ENCODE results near the gene LDHB.
A peak's percentile ranks its signal among the peaks of the same experiment; 100 is the strongest.
"Not testable (repeated sequence)": the region's sequence is repeated elsewhere in the genome, so short reads cannot be mapped to it uniquely, and the experiment has no call there.

LDHB gene

GRCh38 chr12:21657326-21658077, at the start of gene LDHB:
Gene LDHB, minus strand, starts transcription at chr12:21657842. Its CDS starts 3,171 bp downstream, at chr12:21654671.
- DNase-seq = peak; percentile 94

DNA sequence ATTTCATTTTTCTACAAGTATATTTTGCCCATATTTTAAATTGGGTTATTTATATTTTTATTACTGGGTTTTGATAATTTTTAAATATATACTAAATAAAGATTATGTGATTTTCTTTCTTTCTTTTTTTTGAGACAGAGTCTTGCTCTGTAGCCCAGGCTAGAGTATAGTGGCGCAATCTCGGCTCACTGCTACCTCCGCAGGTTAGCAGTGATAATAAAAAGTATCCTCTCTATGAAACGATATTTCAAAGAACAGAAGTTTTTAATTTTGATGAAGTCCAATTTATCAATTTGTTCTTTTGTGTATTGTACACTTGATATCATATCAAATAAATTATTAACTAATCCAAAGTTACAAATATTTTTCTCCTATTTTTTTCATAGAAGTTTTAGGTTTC, 47.2 kb upstream of the LDHB start:
- DNase-seq = no peak

GRCh38 chr12:21699851-21700250, 42.2 kb upstream of the LDHB start:
- DNase-seq = no peak

DNA sequence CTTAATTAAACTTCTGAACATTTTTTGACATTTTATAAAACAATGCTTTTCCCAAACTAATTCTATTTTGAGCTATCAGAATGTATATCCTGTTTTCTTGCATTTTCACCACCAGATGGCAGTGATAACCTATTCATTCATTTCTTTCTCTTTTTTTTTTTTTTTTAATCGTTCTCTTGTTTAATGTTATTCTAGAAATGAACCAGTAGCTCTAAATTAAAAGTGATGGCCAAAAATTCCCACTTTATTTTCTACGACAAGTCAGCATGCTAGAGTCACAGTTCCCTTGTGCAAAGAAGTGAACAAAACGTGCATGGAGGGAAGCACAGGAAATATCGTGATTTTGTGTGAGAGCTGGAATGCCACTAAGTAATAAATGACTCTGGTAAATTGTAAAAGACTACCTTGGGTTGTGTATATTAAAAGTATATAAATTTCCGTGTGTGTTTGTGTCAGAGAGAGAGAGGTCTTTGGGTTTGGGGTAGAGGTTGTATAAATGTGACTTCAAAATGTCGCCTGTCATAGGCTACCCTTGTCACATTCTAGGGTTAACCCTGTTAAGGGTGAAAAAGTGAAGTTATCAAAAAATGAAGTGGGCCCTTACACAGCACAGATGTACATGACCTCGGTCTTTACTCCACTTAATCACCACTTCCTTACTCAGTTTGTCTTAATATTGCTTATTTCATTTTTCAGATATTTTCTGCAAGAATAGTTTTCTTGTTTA, 40.4 kb upstream of the LDHB start:
- DNase-seq = peak; percentile 14

- DNase-seq = no peak
These were observed 39.0 kb upstream of the LDHB start for GRCh38 chr12:21696625-21697024.

GRCh38 chr12:21695986-21696385, 38.3 kb upstream of the LDHB start:
- DNase-seq = no peak

DNA sequence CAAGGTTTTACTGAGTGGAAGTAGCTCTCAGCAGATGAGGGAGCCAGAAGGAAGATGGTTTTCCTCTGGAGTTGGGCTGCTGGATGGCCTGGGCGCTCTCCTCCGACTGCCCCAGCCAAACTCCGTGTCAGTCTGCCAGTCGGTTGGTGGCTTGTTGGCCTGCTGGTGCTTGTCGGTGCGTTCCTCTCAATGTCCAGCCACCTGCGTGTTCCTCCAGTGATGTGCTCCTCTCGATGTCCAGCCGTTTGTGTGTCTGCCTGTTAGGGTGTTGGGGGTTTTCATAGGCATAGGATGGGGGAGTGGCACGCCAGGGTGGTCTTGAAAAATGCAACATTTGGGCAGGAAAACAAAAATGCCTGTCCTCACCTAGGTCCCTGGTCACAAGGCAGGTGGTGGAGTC, 37.0 kb upstream of the LDHB start:
- no peak for DNase-seq

GRCh38 chr12:21691515-21691914, 33.9 kb upstream of the LDHB start:
- no peak for DNase-seq

DNA sequence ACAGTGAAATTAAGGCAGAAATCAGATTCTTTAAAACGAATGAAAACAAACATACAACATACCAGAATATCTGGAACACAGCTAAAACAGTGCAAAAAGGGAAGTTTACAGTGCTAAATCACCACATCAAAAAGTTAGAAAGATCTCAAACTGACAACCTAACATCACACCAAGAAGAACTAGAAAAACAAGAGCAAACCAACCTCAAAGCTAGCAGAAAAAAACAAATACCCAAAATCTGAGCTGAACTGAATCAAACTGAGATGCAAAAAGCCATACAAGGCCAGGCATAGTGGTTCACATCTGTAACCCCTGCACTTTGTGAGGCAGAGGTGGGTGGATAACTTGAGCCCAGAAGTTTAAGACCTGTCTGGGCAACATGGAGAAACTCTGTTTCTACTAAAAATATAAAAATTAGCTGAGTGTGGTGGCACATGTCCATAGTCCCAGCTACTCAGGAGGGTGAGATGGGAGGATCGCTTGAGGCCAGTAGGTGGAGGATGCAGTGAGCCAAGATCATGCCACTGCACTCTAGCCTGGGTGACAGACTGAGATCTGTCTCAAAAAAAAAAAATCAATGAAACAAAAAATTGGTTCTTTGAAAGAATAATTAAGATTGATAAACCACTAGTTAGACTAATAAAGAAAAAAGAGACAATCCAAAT, 33.2 kb upstream of the LDHB start:
- DNase-seq = no peak

DNA sequence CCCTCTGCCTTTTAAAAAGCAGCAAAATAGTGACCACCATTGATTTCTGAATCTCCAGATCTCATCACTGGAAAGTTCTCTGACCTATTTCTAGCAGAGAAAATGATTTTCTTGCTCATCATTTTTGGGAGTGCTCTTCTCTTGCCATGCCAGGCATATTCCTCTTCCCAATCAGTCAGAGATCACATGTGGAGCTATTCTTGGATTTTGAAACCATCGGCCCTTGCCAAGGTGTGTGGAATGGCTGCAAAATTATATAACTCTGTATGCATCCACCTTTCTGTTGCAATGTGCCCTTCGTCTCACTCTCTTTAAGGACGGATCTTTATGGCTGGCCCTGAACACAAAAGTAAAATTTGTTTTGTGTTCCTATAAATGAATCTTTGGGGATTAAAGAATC, 25.5 kb upstream of the LDHB start:
- DNase-seq = no peak

DNA sequence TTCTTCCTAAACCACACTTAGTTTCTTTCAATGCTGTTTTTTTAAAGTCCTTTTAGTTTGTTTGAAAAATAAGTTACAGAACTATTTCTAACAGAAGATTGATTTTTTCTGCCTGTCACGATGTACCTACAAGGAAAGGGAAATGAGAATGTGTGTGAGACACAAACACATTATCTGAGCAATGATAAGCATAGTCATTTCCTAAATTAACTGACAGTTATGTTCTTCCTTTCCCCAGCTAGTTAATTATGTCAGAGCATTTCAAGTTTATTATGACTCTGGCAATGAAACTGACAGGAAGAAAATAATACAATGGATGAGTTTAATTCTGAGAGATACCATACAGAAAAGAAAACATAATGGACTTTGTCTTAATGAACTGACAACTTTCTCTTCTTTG, 21.3 kb upstream of the LDHB start:
- DNase-seq = no peak

- no peak for DNase-seq
These were observed 20.1 kb upstream of the LDHB start for GRCh38 chr12:21677622-21678277.

GRCh38 chr12:21677204-21677603, 19.6 kb upstream of the LDHB start:
- no peak for DNase-seq

GRCh38 chr12:21676776-21677175, 19.1 kb upstream of the LDHB start:
- no peak for DNase-seq

- no peak for DNase-seq
These were observed 18.0 kb upstream of the LDHB start for GRCh38 chr12:21675641-21676040.

DNA sequence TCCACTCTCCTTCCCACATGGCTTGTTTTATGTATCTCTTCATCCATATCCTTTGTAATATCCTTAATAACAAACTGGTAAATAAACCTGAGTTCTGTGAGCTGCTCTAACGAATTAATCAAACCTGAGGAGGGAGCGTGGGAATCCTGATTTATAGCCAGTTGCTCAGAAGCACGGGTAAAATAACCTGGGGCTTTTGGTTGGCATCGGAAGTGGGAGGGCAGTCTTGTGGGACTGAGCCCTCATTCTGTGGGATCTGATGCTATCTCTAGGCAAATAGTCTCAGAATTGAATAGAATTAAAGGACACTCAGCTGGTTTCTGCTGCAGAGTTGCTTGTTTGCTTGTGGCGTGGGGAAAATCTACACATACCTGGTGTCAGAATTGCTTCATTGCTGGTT, 17.5 kb upstream of the LDHB start:
- no peak for DNase-seq

GRCh38 chr12:21673830-21674552, 16.3 kb upstream of the LDHB start:
- not testable (repeated sequence) for DNase-seq

DNA sequence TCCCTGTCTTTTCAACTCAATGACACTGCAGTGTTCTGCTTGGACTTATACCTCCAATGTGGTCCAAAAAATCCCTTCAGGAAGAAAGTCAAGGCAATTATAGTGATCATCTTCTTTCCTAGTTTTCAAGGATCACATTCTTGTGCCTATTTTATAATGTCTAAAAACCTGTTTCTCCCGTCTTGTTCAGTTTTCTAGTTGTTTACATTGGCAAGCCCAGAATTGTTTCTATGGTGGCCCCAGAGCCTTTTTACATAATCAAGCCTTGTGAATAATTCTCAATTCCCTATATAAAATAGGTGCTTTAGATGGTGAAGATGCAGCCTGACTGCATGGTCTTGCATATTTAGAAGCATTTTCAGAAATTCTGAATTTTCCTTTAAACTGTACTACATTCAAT, 14.5 kb upstream of the LDHB start:
- DNase-seq = no peak

DNA sequence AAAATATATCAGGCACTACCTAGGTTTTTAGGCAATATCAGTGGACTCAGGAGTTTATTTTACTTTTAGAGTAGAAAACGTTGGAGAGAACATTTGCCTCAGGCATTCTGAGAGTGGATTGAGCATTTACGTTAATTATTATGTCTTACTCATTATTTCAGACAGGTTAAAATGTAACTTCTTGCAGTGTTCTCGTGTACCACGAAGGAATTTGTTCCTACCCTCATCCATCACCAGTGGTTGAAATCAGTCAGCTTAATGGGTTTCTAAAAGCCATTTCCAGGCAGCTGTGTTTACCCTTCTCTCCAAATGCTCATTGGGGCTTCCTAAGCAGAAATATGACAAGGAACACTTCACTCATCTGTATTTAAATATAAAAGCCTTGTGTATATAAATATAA, 9.1 kb upstream of the LDHB start:
- no peak for DNase-seq

DNA sequence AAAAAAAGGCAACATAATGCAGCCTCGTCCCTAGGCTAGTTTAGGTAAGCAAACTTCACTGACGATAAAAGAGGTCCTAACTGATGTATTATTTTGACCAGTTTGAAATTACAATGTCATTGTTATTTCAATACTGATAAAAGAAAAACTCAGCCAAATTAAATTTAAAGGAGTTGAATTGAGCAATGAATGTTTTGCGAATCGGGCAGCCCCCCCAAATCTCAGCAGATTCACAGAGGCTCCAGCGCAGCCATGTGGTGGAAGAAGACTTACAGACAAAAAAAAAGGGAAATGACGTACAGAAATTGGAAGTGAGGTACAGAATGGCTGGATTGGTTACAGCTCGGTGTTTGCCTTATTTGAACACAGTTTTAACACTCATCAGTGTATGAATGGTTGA, 8.2 kb upstream of the LDHB start:
- DNase-seq = no peak

DNA sequence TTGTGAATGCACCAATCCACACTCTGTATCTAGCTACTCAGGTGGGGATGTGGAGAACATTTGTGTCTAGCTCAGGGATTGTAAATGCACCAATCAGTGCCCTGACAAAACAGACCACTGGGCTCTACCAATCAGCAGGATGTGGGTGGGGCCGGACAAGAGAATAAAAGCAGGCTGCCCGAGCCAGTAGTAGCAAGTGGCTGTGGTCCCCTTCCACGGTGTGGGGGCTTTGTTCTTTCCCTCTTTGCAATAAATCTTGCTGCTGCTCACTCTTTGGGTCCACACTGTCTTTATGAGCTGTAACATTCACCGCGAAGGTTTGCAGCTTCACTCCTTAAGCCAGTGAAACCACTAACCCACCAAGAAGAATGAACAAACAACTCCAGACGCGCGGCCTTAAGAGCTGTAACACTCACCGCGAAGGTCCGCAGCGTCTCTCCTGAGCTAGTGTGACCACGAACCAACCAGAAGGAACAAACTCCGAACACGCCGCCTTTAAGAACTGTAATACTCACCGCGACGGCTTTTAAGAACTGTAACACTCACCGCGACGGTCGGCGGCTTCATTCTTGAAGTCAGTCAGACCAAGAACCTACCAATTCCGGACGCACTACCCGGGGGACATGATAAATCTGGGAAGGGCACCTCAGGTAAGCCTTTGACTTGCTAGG, 4.6 kb upstream of the LDHB start:
- no peak for DNase-seq

- DNase-seq = not testable (repeated sequence)
These were observed 3.9 kb upstream of the LDHB start for GRCh38 chr12:21661396-21662093.
